ENCODE data around the gene KCND3.
"Not testable (repeated sequence)": the region's sequence is repeated elsewhere in the genome, so short reads cannot be mapped to it uniquely, and the experiment has no call there.

KCND3 gene

DNA sequence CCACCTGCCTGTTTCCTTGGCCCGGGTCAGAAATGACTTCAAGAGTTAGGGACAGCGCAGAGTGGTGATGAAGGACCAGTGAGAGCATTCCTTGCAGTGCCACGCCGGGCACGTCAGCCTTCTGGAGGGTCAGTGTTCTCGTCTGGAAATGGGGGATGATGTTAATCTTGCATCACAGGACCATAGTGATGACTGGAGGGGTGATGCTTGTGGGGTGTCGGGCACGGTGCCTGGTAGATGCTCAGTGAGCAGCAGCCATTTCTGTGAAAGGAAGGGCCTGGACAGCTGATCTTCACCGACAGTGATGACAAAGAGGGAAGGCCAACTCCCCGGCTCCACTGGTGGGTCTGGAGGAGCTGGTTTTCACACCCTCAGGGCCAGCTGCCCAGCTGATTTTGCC, 177.6 kb downstream of the KCND3 start:
- no peak for DNase-seq (ENCODE audit: low spot score)

DNA sequence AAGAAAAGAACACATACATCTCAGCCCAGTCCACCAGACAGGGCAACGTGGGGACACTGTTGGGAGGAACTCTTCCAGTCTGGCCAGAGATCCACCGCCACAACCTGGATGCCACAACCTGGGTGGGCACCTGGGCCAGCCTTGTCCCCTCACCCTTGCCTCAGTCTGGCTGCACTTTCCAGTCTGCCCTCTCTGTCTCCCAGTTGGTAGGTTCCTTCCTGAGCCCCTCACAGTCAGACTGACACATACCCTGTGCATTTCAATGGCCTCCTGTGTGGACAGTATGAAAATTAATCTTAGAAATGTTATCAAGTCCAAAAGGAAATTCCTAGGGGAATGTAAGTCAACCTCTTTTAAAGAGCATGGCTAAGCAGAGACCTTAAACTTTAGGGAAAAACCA, 184.2 kb downstream of the KCND3 start:
- no peak for DNase-seq (ENCODE audit: low spot score)

DNA sequence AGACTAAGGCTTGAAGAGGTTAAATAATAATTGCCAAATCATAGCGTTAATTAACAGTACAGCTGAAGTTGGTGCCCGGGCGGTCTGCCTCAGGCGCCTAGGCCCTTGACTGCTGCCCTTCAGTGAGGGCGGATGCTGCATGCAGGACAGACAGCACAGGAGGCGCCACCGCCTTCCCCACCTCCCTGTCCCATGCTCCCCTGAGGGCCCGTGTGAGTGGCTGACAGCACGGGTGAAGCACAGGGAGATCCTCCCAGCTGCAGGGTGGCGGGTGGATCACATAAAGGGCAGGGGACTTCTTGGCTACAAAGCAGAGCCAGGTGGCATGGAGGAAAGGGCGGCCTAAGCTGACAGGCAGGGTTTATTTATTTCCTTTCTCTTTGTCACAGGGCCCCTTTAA, 184.7 kb downstream of the KCND3 start:
- DNase-seq (ENCODE audit: low spot score) = no peak

DNA sequence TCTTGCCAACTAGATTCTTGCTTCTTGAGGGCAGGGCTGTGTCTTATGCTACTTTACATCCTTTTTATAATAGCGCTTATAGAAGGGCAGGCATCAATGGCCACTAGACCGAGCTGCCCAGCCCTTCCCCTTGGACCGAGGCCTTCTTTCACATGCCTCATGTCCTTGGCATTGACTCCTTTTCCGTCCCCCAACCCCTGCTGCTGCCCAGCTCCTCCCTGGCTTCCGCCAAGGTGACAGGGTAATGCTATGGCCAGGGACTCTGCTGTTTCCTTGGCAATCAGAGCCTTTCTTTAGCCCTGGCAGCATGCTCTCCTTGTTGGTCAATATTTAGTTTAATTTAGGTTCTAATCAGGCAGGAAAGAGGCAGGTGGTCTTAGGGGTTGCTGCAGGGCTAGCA, 185.5 kb downstream of the KCND3 start:
- DNase-seq (ENCODE audit: low spot score) = no peak

DNA sequence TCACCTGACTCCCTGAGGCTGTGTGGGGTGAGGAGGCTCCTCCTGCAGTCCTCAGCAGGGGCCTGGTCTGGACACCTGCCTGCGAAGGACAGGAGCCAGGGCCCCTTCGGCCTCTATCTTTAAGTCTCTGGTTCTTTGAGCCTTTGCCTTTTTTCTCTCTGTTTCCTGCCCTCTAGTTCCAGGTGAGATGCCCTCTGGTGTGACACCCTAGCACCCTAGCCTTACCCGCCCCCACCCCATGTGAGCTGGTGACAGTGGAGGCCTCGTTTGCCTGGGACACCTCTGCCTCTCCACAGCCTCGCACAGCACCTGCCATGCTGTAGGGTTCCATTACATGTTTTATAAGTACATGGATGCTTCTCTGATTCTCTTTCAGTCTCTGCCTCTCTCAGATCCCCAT, 186.5 kb downstream of the KCND3 start:
- no peak for DNase-seq (ENCODE audit: low spot score)

DNA sequence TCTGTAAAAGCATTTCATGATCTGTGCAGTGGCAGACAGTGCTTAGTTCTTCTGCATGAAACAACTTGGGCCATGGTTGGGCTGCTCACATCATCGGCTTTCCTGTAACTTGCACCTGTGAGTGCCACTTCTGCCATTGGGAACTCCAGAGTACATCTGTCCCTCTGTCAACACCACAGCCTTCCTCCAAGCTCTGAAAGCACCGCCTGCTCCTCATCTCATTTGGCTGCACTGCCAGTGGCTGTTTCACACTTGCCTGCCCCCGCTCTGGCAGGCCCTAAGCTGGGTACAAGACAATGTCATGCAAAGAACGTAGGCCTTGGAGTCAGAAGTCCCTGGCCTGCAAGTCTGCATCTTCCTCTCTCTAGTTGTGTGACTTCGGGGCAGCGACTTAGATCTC, 187.4 kb downstream of the KCND3 start:
- no peak for DNase-seq (ENCODE audit: low spot score)

DNA sequence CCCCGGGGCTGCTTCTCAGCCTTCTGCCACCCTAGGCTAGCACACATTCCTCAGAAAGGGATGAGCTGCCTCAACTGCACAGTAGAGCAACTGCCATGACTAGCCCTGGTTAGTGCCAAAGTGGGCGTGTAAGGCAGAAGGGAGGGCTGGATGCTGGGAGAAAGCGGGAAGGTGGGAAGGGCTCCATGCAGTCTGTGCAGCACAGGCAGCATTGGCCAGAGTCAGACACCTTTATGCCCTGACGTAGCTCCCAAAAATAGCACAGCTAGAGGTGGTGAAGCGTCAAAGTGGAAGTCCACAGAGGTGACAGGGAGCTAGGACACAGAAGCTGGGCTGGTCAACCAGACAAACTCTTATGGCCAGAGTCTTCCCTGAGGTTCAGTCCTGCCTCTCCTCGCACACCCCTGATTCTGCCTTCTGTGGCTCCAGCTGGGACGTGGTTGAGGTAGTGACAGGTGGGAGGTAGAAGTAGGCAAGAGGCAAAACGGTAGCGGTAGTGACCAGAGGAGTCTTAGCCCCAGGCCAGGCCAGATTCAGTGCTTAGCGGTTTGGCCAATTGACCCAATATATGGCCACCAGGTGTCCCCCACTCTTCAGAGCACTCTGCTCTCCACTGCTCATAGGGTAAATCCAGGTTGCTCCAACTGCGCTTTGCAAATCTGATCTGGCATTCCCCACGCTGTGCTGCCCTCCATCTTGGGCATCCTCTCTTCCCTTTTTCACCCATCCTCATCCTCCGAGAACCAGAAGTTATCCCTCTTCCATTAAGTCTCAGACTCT, 188.2 kb downstream of the KCND3 start:
- no peak for DNase-seq (ENCODE audit: low spot score)

DNA sequence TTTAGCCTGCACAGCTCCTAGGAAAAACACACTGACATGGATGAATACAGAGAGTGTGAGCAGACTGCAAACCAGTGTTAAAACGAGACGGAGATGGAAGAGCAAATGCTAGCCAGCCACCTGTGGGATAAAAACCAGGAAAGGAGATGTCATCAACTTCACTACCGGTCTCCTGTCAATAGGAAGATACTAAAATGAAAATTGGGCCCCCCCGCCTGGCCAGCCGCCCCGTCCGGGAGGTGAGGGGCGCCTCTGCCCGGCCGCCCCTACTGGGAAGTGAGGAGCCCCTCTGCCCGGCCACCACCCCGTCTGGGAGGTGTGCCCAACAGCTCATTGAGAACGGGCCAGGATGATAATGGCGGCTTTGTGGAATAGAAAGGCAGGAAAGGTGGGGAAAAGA, 189.7 kb downstream of the KCND3 start:
- not testable (repeated sequence) for DNase-seq (ENCODE audit: low spot score)

DNA sequence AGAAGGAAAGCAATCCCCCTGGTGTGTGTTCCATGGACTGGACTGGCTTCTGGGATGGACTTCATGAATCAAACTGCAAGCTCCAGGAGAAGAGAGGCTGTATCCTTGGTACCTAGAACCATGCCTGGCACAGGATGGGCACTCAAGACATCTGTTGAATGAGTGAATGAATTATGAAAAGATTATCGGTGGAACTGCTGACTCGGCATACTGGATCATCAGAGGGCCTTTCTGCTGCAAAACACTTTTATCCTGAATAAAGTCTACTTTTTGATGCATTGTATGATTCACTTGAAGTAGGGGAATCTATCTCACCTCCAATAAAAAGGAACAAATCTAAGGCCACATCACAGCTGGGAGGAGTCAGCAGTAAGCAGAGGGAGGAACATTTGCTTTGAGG, 190.9 kb downstream of the KCND3 start:
- DNase-seq (ENCODE audit: low spot score) = no peak

DNA sequence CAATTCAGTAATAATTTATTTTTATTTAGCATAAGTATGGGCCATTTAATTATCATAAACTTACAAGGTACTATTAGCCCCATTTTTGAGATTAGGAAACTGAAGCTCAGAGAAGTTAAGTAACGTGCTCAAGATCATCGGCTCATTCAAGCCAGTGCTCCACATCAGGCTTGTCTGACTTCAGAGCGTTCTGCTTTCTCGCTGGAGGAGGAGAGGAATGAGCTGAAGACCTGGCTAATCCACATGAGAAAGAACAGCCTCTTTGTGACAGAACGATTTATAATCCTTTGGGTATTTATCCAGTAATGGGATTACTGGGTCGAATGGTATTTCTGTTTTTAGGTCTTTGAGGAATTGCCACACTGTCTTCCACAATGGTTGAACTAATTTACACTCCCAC, 194.1 kb downstream of the KCND3 start:
- DNase-seq (ENCODE audit: low spot score) = no peak

DNA sequence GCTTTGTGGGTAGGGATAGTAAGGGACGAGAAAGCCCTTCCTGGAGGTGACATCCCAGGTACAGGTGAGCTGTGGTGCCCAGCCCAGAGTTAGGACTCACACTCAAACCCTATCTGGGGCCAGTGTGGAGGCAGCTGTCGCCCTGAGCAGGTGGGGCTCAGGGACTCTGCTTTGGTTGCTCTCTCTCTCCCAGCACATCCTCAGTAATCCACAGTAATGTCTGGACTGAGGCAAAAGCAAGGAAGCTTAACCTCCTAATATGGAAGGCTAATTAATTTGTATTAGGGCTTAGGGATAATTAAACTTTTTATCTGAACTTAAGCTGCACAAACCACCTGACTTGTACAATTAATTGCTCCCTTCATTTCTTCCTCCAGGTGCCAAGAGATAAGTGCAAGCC, 195.5 kb downstream of the KCND3 start:
- no peak for DNase-seq (ENCODE audit: low spot score)

DNA sequence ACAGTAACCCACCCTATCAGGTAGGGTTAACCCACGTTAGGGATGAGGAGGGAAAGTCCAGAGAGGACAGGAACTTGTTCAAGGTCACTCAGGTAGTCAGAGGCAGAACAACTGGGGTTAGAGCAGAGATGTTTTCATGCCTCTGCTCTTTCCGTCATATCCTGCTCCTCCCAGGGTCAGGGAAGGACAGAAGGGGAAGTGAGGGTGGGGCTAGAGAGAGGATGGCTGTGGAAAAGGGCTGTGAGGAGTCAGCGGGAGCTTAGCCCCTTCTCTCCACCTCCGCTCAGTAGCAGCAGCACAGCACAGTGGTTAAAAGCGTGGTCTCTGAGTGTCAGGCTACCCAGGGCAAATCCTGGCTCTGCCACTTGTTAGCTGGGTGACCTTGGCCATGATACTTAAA, 197.2 kb downstream of the KCND3 start:
- DNase-seq (ENCODE audit: low spot score) = no peak

DNA sequence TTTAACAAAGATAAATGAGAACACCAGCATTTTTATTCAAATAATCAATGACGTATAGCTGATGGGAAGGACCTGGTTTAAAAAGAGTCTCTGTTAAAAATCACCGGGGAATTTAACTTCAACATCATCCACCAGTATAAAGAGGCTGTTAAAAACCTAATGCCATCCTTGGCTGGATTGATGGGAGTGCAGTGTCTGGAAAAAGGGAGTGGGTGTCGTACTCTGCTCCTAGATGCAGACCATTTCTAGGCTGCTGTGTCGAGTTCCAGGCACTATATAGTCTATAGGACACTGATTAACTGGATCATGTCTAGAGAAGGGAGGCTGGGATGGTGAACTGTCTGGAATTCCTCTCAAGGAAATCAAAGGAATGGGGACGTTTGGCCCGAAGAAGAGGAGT, 197.7 kb downstream of the KCND3 start:
- no peak for DNase-seq (ENCODE audit: low spot score)

DNA sequence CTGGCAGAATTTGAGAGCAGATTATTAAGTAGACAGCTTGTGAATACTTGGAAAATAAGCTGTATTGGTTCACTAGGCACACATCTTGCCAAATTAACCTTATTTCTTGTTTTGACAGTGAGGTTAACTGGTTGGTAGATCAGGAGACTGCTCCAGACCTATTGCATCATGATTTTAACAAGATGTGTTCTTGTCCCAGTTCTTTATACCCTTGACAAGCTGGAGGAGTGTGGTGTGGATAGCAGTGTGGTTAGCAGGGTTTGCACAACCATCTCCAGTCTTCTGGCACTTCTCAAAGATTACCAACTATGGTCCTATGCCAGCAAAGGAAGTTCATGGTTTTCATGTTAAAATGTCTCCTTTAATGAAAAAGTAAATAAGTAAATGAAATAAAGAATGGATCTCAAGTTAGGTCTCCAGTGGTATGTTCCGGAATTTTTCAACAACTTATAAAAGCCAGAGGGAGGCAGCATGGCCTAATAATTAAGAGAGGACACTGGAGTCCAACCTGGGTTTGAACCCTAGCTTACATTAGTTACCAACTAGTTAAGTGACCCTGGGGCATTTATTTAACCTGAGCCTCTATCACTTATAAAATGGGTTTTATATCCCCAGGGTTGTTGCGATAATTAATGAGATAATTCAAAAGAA, 199.7 kb downstream of the KCND3 start:
- DNase-seq (ENCODE audit: low spot score) = no peak

DNA sequence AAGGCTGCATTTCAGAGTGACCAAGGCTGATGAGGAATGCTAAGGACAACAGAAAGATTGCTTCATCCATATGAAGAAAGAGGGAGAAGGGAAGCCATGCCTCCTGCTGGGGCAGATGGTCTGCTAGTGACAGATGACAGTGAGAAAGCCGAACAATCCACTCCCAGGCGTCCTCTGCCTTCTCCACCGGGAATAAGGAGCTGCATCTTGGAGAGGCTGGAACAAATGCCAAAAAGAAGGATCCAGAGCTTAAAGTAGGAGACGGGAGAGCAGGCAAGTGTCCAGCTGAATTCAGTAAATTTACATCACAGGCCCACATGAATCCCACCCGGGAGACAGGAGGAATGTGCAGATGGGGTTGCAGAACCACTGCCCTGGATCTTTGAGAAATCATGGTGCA, 200.3 kb downstream of the KCND3 start:
- no peak for DNase-seq (ENCODE audit: low spot score)

DNA sequence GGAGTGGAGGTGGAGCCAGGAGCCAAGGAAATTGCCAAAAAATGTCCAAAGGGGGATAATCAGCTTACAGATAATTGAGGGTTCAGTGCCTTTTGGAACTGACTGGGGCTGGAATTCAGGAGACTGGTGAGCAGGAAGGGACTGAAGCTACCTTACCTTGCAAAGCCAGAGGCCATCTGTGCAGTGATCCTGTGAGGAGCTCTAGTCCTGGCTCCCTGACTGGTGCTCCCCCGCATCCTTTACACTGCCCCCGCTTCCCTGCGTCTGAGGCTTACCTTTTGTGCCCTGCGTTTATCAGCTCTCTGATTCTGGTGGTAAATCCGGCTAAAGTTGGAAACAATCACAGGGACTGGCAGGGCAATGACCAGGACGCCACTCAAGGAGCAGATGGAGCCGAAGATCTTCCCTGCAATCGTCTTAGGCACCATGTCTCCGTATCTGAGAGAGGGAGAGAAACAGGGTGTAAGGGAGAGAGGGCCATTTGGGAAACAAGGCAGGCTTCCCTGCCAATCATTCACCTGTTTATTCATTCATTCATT, 202.7 kb downstream of the KCND3 start:
- no peak for DNase-seq (ENCODE audit: low spot score)

DNA sequence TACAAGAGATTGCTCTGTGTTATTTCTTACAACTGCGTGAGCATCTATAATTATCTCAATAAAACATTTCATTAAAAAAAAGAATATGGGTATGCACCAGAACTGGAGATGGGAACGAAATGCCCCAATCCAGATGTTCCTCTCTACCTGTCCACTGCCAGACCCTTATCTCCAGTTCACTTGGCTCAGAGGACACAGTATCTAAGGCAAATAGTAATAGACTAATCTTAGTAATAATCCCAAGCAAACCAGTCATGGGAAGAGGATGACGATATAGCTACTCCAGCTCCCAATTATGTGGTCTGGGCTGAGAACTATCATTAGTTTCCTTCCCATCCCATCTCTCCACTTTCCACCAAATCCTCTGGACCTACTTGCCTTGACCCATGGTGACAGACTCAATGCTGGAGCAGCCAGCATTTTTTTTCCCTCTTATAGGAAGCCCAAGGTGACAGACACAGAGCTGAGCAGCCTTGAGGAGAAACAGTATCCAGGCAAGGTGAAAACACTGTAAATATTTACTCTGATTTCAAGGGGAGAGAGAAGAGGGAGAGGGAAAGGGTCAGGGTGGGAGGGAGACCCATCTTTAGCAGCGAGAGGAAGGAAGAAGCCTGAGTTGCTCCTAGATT, 205.1 kb downstream of the KCND3 start:
- no peak for DNase-seq (ENCODE audit: low spot score)

DNA sequence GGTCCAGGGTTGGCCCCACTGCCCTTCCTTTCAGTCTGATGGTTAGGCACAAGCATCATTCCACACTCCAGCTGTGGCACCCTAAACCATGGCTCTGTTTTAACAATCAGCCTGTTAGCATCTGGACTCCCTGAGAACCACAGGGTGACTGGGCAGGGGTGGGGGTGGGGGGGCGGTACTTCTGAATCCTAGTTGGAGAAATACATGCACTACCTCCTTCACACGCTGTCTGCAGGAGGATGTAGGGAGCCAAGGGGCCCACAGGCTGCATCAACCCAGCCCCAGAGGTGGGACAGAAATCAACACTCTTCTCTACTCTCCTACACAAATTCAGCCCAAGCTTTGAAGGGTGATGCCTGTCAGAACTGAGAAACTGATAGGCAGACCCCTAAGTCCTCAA, 209.9 kb downstream of the KCND3 start:
- no peak for DNase-seq (ENCODE audit: low spot score)

DNA sequence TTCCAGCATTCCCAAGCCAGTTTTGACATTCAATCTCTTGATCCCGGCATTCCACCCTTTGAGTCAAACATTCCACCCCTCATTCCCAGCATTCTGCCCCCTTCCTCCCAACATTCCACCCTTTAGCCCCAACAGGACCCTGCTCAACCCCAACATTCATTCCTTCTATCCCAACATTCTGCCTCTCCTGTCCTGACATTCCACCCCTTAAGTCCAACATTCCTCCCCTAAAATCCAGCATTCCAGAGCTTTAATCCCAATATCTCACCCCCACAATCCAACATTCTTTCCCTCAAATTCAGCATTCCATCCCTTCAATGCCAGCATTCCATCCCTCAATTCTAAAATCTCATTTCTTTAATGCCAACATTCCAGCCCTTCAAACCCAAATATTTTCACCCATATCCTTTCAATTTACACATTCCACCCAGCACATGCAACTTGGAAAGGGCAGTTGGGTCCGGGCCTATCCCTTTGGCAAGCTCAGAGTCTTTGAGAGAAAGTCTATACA, 210.9 kb downstream of the KCND3 start:
- no peak for DNase-seq (ENCODE audit: low spot score)

DNA sequence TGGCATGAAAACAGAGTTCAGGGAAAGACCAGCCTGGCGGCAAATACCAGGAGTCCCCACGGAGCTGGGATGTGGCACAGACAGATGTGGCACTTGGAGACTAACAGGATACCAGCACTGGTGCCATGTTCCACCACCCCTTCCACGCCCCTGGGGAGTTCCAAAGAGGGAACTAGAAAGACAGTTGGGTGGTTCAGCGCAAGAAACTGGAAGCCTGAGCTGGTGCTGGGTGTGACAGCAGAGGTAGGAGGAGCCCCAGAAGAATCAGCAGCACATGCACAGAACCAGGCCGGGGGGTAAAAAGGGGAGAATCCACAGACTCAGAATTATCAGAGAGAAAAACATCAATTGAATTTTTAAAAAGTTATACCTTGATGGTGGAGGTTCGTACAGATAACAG, 211.4 kb downstream of the KCND3 start:
- no peak for DNase-seq (ENCODE audit: low spot score)

DNA sequence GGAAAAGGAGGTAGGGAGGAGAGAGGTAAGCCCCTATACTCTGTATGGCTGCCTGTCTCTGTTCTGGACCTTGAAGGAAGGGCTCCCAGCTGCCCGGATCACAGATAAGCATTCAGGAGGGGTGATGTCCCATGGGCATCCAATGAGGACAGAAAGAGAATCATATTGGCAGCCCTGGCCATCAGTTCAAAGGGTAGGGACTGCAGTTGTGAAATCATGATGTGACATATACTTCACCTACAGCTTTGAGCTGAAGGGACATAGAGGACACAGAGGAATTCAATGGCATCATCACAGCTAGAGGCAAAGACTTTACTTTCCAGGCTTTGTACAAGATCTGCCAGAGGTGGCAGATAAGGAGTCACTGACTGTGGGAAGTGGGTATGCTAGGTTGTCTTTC, 212.2 kb downstream of the KCND3 start:
- DNase-seq (ENCODE audit: low spot score) = no peak

DNA sequence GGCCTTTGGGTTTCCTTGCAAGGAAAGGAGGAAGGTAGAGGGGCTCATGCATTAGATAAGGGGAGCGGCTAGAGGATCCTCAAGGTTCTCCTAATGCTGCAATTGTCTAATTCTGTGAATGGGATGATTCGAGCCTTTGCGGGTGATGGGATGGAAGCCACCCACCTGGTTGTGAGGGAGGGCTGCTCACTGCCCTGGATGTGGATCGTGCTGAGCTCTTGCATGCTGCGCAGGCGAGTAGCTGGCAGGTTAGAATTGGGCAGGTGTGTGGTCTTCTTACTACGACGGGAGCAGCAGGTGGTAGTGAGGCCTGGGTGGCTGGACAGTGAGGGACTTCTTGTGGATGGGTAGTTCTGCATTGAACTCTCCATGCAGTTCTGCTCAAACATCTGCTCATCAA, 212.6 kb downstream of the KCND3 start:
- no peak for DNase-seq (ENCODE audit: low spot score)

DNA sequence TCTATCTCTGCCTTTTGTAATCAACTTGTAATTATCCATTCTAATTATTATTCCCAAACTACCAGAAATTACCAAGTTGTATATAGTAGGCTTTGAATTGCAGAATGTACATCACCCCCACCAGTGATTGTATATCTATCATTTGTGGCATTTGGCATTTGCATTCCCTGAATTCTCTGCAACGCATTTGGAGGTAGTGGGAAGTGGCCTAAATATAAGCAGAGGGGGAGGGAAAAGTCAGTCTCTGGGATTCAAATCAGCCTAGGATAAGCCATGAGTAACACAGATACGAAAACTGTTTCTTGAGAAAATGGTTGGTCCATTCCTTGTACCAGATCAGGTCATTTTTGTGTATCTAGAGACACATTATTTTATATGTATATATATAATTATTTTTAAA, 213.1 kb downstream of the KCND3 start:
- DNase-seq (ENCODE audit: low spot score) = no peak
